ENCODE results near the gene PDE7B. TPM values are rescaled to one million over a fixed set of nuclear protein-coding genes. Genes with fewer than 3 reads are reported as not detected.
A peak's percentile ranks its signal among the peaks of the same experiment; 100 is the strongest.

Gene PDE7B
- total RNA-seq, 1 donor from 2014 or later, result 0.05 TPM

DNA sequence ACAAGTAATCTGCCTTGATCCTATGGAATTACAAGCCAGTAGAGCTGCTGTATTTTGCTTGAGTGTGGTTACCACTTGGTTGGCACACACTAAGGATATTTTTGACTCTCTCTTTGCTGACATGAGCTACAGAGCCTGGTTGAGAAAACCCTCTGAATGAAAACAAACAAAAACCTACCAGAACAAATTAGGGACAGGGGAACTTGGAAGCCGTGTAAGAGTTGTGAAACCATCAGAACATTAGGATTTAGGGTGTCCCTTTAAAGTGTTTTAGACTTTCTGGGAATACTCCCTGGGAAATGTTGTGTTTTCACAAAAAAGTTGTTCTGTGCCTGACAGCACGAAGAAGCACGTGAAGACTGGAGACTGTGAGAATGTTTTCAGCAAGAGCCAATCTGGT, 20.5 kb upstream of the PDE7B start:
- Mint-ChIP-seq H3K27ac (ENCODE audit: unreplicated experiment) (peak overlapping the region; percentile 62), H3K4me1 (ENCODE audit: low read depth) (peaks cover 17% of the 10 kb centered on the region), H3K27me3 (ENCODE audit: low read depth) (no peaks in the 10 kb centered on the region), H3K4me3 (ENCODE audit: unreplicated experiment) (no peak overlapping the region), H3K36me3 (ENCODE audit: low read depth) (no peaks in the 10 kb centered on the region), H3K9me3 (ENCODE audit: low read depth) (no peaks in the 10 kb centered on the region)
- DNase-seq (ENCODE audit: low spot score), result no peak
- TF ChIP-seq, protein P1, sequence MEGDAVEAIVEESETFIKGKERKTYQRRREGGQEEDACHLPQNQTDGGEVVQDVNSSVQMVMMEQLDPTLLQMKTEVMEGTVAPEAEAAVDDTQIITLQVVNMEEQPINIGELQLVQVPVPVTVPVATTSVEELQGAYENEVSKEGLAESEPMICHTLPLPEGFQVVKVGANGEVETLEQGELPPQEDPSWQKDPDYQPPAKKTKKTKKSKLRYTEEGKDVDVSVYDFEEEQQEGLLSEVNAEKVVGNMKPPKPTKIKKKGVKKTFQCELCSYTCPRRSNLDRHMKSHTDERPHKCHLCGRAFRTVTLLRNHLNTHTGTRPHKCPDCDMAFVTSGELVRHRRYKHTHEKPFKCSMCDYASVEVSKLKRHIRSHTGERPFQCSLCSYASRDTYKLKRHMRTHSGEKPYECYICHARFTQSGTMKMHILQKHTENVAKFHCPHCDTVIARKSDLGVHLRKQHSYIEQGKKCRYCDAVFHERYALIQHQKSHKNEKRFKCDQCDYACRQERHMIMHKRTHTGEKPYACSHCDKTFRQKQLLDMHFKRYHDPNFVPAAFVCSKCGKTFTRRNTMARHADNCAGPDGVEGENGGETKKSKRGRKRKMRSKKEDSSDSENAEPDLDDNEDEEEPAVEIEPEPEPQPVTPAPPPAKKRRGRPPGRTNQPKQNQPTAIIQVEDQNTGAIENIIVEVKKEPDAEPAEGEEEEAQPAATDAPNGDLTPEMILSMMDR (IDR thresholded peaks at IDR 0.05), result no peak

DNA sequence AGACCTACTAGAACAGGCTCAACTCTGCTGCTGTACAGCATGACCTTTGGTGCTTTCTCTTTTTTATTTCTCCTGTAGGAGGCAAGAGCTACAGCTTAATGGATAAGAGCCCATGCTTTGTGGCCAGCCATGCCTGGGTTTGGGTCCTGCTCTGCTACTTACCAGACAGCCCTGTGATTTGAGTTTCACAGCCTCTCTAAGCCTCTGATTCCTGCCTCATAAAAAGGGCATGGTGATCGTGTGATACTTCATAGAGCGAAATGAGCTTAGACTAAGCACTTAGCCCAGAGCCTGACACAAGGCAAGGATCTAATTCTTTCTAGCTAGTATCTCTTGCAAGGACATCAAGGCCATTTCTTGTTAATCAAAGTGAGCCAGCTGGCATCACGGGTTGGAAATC, 19.3 kb upstream of the PDE7B start:
- H3K36me3 Mint-ChIP-seq (ENCODE audit: low read depth), result no peaks in the 10 kb centered on the region
- no peak overlapping the region for H3K27ac Mint-ChIP-seq (ENCODE audit: unreplicated experiment)
- peaks cover 17% of the 10 kb centered on the region for H3K4me1 Mint-ChIP-seq (ENCODE audit: low read depth)
- no peaks in the 10 kb centered on the region for H3K27me3 Mint-ChIP-seq (ENCODE audit: low read depth)
- TF ChIP-seq, protein P1 (IDR thresholded peaks at IDR 0.05), result no peak
- no peak for DNase-seq (ENCODE audit: low spot score)
- no peak overlapping the region for H3K4me3 Mint-ChIP-seq (ENCODE audit: unreplicated experiment)
- no peaks in the 10 kb centered on the region for H3K9me3 Mint-ChIP-seq (ENCODE audit: low read depth)

DNA sequence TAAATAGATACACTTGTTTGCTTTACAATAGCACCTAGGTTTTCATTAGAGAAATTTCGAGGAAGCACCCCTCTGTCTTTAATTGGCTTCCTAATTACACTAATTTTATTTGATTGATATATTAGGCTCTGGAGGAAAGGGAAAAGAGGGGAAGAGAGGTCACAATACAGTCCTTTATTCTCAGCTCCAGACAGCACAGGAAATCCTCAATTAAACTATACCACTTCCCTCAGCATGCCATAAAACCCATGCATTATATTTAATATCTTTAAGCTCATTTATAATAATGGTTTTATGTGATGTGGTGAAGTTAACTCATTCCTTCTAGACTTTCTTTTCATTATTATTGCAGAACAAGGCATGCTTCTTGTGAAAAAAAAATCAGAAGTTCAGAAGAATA, 17.7 kb upstream of the PDE7B start:
- no peaks in the 10 kb centered on the region for H3K9me3 Mint-ChIP-seq (ENCODE audit: low read depth)

DNA sequence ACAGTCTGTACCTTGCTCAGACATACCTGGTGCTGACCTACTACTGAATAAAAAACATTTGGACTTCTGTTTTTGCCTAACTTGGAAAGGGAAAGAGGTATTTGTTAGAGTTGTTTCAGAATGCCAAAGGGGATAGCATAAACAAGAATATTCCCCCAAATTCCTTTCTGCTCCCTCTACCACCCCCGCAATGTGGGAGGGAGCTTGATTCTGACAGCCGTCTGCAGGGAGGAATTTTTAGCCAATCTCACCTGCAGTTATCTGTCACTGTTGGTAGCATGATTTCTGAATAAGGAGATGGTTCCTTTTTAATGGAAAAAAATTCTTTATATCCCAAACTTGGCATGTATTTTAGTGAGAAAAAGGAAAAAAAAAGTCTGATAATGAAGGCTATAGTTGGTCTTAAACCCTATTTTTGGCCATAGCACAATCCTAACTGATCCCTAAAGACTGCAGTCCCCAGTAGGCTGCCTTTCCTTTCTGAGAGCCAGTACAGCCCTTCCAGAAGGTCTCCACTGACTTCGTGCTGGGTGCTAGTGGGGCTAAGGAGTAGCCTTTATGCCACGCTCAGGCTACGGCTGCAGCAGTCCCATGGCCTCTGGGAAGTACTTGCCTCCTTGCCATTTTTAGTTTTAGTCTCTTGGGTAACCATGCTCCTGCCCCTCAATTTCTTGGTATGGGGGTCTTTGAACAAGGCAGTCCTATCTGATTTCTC, 13.6 kb upstream of the PDE7B start:
- Mint-ChIP-seq H3K9me3 (ENCODE audit: low read depth) (peaks cover 3% of the 10 kb centered on the region), H3K27ac (ENCODE audit: unreplicated experiment) (no peak overlapping the region), H3K4me3 (ENCODE audit: unreplicated experiment) (no peak overlapping the region), H3K36me3 (ENCODE audit: low read depth) (no peaks in the 10 kb centered on the region), H3K27me3 (ENCODE audit: low read depth) (peaks cover 3% of the 10 kb centered on the region), H3K4me1 (ENCODE audit: low read depth) (no peaks in the 10 kb centered on the region)
- TF ChIP-seq, protein P1 (IDR thresholded peaks at IDR 0.05), result no peak
- DNase-seq (ENCODE audit: low spot score), result no peak

More for the DNA sequence above, 17.7 kb upstream of the PDE7B start:
- H3K27me3 Mint-ChIP-seq (ENCODE audit: low read depth), result no peaks in the 10 kb centered on the region
- TF ChIP-seq, protein P1 (IDR thresholded peaks at IDR 0.05), result no peak
- H3K4me3 Mint-ChIP-seq (ENCODE audit: unreplicated experiment), result no peak overlapping the region
- no peak overlapping the region for H3K27ac Mint-ChIP-seq (ENCODE audit: unreplicated experiment)
- H3K36me3 Mint-ChIP-seq (ENCODE audit: low read depth), result no peaks in the 10 kb centered on the region
- peaks cover 17% of the 10 kb centered on the region for H3K4me1 Mint-ChIP-seq (ENCODE audit: low read depth)
- DNase-seq (ENCODE audit: low spot score), result no peak

DNA sequence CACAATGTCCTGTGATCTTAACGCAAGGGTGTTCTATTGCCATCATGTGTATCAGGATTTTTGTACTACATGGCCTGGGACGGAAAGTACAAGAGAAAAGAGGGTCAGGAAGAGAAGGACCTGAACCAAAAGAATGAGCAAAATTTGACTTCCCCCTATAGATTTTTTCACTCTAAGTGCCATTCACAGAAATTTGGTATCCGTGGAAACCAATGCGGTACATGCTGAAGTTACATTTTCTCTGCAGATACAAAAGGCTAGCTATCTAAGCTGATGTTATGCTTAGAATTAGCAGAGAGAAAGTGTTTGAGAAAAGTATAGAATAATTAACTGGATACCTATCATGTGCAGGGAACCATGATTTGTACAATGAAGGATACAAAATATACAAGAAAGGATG, 12.4 kb upstream of the PDE7B start:
- TF ChIP-seq, protein P1 (IDR thresholded peaks at IDR 0.05), result no peak
- DNase-seq (ENCODE audit: low spot score), result no peak
- Mint-ChIP-seq H3K4me3 (ENCODE audit: unreplicated experiment) (no peak overlapping the region), H3K27ac (ENCODE audit: unreplicated experiment) (no peak overlapping the region), H3K4me1 (ENCODE audit: low read depth) (no peaks in the 10 kb centered on the region), H3K27me3 (ENCODE audit: low read depth) (peaks cover 3% of the 10 kb centered on the region), H3K36me3 (ENCODE audit: low read depth) (no peaks in the 10 kb centered on the region), H3K9me3 (ENCODE audit: low read depth) (peaks cover 8% of the 10 kb centered on the region)
